SK-N-SH treated with all-trans-retinoic acid at 6 μM for 48 hours (cell line): ENCODE results near the gene TGFBI.

Source experiments
- ARNTL ChIP-seq: fragments of 450-650 bp; formaldehyde crosslinking; IDR thresholded peaks from 2 replicates; pipeline ENCODE4 v1.5.0; 2020; ENCODE audit warnings: low read depth, mild to moderate bottlenecking, moderate library complexity, borderline replicate concordance
- CREB5 ChIP-seq: fragments of 250-450 bp; sonication (Bioruptor Pico); IDR thresholded peaks from 2 replicates; pipeline ENCODE4 v1.5.1; 2020; ENCODE audit warnings: low read depth, mild to moderate bottlenecking, moderate library complexity
- GLIS3 ChIP-seq: fragments of 250-450 bp; sonication (Bioruptor Pico); IDR thresholded peaks from 2 replicates; pipeline ENCODE4 v1.5.0; 2020; ENCODE audit warnings: mild to moderate bottlenecking, moderate library complexity
- ISL1 ChIP-seq: fragments of 250-450 bp; sonication (Bioruptor Pico); IDR thresholded peaks from 2 replicates; pipeline ENCODE4 v2.1.2; 2022; ENCODE audit warnings: mild to moderate bottlenecking, moderate library complexity
- PATZ1 ChIP-seq: fragments of 250-450 bp; sonication (Bioruptor Pico); IDR thresholded peaks from 2 replicates; pipeline ENCODE4 v1.8.0; 2020; ENCODE audit warnings: mild to moderate bottlenecking, moderate library complexity, borderline replicate concordance
- POU6F1 ChIP-seq: fragments of 250-450 bp; sonication (Bioruptor Pico); IDR thresholded peaks from 2 replicates; pipeline ENCODE4 v1.8.0; 2021; ENCODE audit warnings: low read depth, mild to moderate bottlenecking, moderate library complexity, borderline replicate concordance
- SNAI2 ChIP-seq: fragments of 250-450 bp; sonication (Bioruptor Pico); IDR thresholded peaks from 2 replicates; pipeline ENCODE4 v1.5.0; 2020; ENCODE audit warnings: mild to moderate bottlenecking, moderate library complexity
- TCF4 ChIP-seq: fragments of 250-450 bp; sonication (Bioruptor Pico); IDR thresholded peaks from 2 replicates; pipeline ENCODE4 v1.8.0; 2021; ENCODE audit warnings: mild to moderate bottlenecking, moderate library complexity, borderline replicate concordance
- ZC3H10 ChIP-seq: fragments of 250-450 bp; sonication (Bioruptor Pico); IDR thresholded peaks from 2 replicates; pipeline ENCODE4 v1.5.1; 2021; ENCODE audit warnings: mild to moderate bottlenecking, moderate library complexity
- ZFP30 ChIP-seq: fragments of 450-650 bp; formaldehyde crosslinking; IDR thresholded peaks from 2 replicates; pipeline ENCODE4 v1.5.0; 2022; ENCODE audit warnings: mild to moderate bottlenecking, moderate library complexity
- ZNF565 ChIP-seq: fragments of 450-650 bp; formaldehyde crosslinking; conservative IDR thresholded peaks from 2 replicates; pipeline ENCODE4 v1.5.0; 2020; ENCODE audit warnings: low read depth, mild to moderate bottlenecking, moderate library complexity
- ZNF8 ChIP-seq: fragments of 450-650 bp; formaldehyde crosslinking; IDR thresholded peaks from 2 replicates; pipeline ENCODE4 v1.5.0; 2020; ENCODE audit warnings: mild to moderate bottlenecking, moderate library complexity

GRCh38 chr5:136055612-136056309 is 27.0 kb downstream of the TGFBI start:
- TF ChIP-seq ZNF8 (CRISPR knock-in tag) (no peak), ZC3H10 (CRISPR knock-in tag) (no peak), ZNF565 (CRISPR knock-in tag) (no peak), ISL1 (CRISPR knock-in tag) (no peak), GLIS3 (CRISPR knock-in tag) (no peak), CREB5 (CRISPR knock-in tag) (no peak), ZFP30 (no peak), POU6F1 (CRISPR knock-in tag) (no peak), SNAI2 (CRISPR knock-in tag) (no peak), PATZ1 (CRISPR knock-in tag) (no peak), ARNTL (CRISPR knock-in tag) (no peak), TCF4 (no peak)
